GDM1 (cell line): ENCODE results near the gene NBR1.
"Not testable (repeated sequence)": the region's sequence is repeated elsewhere in the genome, so short reads cannot be mapped to it uniquely, and the experiment has no call there.

Source experiments
- DNase-seq: peaks from one replicate; lab custom pipeline; 2025; lab: John Stamatoyannopoulos, UW

Gene NBR1

DNA sequence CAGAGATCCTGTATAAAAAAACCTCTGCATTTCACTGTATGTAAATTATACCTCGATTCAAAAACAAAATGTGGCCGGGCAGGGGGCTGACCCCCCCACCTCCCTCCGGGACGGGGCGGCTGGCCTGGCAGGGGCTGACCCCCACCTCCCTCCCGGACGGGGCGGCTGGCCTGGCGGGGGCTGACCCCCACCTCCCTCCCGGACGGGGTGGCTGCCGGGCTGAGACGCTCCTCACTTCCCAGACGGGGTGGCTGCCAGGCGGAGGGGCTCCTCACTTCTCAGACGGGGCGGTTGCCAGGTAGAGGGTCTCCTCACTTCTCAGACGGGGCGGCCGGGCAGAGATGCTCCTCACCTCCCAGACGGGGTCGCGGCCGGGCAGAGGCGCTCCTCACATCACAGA lies 11.8 kb upstream of the NBR1 start:
- DNase-seq, result not testable (repeated sequence)

DNA sequence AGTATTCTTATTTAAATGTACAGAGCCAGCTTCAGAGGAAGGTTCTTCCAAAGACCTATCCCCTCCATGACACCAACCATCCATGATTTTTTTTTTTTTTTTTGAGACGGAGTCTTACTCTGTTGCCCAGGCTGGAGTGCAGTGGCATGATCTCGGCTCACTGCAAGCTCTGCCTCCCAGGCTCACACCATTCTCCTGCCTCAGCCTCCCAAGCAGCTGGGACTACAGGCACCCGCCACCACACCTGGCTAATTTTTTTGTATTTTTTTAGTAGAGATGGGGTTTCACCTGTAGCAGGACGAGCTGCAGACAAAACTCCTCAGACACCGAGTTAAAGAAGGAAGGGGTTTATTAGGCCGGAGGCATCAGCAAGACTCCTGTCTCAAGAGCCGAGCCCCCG lies 11.1 kb upstream of the NBR1 start:
- DNase-seq, result not testable (repeated sequence)

DNA sequence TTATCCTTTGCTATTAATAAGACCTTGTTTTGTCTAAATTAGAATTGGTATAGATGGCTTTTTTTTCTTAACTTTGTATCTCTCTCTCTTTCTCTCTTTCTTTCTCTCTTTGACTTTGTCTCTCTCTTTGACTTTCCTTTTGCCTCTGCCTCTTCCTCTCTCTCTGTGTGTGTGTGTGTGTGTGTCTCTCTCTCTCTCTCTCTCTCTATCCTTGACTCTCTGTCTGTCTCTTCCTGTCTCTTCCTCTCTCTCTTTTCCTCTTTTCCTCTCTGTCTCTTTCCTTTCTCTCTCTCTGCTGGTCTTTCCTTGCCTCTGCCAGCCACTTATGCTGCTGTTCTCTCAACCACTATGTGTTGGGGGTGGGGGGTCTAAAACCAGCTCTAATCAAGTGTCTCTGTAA lies 5.0 kb upstream of the NBR1 start:
- DNase-seq, result not testable (repeated sequence)

DNA sequence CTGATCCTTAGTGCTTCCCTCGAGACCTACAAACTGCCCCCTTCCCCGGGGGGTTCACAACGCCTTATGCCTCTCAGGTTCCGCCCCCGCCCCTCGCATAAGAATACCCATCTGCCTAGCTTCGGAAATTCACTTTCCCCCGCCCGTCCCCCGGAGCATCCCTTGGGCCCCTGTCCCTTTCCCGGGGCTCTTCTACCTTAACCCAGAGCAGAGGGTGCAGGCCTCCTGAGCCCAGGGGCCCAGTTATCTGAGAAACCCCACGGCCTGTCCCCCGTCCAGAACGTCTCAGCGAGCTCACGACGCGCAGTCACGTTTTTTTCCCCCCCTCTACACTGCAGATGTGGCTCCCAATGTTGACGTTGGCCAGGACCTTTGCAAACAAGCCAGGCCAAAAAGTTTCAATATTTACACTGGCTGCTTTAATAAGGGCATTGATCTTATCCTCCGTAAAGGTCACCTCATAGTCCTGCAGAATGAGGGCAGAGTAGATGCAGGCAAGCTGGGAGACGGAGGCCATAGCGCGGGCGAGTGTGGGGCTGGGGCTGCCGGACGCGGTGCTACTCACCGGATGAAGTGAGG lies 1.4 kb upstream of the NBR1 start:
- DNase-seq, result no peak

DNA sequence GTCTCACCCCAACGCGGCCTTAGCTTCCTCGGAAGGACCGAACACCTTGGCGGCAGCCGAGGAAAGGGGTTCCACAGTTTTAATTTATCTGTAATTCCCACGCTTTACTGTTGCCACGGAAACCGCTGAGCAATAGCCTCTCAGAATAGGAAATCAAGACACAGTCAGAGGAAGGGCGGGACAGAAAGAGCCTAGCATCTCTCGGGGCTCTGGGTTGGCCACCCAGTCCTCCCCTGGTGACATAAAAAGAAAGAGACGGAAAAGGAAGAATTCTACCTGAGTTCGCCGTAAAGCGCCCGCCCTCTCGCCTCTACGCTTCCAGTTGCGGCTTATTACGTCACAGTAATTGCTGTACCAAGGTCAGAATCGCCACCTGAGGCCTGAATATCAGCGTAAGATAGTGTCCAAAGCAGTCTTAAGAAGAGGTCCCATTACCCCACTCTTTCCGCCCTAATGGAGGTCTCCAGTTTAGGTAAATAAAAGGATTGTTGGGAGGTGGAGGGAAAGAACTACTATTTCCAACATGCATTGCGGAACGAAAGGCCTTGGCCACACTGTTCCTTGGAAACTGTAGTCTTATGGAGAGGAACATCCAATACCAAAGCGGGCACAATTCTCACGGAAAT lies 761 bp upstream of the NBR1 start:
- DNase-seq, result peak; percentile 86

DNA sequence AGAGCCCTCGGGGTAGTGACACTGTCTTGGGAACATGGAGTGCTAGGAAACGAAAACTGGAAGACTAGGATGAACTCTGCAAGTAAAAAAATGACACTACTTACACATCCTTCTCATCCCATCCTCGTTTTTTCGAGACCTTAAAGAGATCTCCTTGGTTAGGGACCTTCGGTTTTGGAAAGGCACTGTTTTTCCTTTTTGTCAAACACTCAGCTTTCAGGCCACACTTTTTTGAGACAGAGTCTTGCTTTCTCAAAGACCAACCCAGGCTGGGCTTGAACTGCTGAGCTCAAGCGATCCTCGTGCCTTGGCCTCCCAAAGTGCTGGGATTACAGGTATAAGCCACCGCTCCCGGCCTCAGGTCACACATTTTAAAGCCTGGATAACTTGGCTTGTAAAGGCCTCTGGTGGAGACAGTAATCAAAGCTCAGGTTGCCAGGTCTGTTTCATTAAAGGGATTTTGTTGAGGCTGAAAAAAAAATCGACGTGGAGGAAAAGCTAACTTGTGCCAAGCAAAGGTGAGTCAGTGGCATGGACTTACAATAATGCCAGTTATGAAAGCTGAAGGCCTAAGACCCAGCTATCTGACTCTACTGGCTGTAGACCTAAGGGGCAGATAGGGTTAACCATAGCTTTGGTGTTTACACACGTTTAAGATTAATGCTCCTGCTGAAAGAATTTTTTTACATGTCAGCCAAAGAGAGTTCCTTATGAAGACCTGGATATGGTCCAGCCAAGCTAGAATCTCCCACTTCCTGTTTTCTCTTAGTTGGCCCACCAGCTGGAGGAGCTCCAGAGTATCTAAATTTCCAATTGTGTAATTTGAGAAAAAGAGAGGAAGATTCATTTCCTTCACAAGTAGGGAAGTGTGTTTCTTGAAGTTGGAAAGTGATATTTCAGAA lies 823 bp downstream of the NBR1 start:
- peak; percentile 53 for DNase-seq

DNA sequence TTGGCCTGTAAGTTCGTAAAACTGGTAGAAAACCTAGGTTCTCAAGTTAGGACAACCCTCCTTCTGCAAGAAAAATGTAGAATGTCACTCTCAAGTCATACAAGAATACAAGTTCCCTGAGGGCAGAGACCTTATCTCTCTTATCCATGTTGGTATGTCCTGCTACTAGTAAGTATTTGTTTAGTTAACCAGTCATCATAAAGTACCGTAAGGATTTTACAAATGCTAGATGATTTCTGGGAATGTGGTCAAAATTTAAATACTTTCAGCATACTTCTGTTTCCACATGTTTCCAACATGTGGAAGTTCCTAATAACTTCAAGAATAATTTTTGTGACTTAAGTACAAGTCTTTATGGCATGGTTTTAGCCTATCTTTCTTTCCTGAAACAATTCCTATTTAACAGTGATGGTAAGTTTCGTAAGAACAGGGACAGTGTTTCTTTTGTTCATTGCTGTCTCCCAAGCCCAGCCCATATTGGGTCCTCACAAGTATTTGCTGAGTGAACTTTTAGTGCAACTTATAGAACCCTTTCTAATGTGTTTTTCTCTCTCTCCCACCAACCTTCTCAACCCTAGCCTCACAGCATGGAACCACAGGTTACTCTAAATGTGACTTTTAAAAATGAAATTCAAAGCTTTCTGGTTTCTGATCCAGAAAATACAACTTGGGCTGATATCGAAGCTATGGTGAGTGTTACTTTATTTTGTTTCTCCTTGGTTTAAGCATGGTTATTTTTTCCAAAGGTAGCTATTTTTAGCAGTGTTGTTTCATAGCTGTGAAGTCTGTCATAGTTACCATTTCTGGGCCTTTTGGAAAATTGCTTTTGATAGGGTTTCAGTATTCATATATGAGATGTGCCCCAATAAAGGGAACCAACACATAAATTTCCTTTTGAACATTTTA lies 4.5 kb downstream of the NBR1 start:
- DNase-seq, result no peak

DNA sequence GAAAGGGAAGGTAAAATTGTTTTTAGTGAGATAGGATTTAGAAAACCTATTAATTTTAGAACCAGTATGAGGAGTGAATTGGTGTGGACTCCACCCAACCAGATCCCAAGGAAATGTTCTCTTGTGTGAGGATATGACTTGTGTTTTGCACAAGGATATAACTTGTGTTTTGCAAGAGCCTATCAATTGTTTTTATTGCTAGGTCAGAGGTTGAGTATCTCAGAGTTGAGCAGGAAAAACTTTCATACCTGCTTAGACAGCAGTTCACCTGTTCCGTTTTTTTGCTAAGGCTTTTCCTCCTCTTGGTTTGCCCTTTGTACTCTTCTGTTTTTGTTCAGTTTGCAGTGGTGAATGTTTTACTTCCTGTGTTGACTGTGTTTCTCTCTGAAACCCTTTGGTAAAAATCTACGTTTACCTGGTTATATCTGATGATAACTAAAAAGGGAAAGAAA lies 5.1 kb downstream of the NBR1 start:
- DNase-seq, result no peak

DNA sequence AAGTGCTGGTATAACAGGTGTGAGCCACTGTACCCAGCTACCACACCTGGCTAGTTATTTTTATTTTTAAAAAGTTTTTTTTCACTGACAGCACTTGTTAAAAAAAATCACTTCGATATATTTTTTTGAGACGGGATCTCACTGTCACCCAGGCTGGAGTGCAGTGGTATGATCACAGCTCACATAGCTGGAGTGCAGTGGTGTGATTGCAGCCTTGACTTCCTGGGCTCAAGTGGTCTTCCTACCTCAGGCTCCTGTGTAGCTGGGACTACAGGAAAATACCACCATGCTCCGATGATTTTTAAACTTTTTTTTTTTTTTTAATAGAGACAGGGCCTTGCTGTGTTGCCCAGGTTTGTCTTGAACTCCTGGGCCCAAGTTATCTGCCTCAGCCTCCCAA lies 12.9 kb downstream of the NBR1 start:
- DNase-seq, result no peak

DNA sequence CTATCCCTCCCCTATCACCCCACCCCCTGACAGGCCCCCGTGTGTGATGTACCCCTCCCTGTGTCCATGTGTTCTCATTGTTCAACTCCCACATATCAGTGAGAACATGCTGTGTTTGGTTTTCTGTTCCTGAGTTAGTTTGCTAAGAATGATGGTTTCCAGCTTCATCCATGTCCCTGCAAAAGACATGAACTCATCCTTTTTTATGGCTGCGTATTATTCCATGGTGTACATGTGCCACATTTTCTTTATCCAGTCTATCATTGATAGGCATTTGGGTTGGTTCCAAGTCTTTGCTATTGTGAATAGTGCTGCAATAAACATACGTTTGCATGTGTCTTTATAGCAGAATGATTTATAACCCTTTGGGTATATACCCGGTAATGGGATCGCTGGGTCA lies 15.6 kb downstream of the NBR1 start:
- DNase-seq, result not testable (repeated sequence)

DNA sequence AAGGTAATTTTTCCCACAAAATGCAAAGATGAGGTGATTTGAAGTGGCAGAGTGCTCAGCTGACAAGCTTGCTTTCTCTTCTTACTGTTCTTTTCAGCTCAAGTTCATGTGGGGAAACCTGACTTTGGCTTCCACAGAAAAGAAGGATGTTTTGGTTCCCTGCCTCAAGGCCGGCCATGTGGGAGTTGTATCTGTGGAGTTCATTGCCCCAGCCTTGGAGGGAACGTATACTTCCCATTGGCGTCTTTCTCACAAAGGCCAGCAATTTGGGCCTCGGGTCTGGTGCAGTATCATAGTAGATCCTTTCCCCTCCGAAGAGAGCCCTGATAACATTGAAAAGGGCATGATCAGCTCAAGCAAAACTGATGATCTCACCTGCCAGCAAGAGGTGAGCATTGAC lies 22.2 kb downstream of the NBR1 start:
- DNase-seq, result no peak

DNA sequence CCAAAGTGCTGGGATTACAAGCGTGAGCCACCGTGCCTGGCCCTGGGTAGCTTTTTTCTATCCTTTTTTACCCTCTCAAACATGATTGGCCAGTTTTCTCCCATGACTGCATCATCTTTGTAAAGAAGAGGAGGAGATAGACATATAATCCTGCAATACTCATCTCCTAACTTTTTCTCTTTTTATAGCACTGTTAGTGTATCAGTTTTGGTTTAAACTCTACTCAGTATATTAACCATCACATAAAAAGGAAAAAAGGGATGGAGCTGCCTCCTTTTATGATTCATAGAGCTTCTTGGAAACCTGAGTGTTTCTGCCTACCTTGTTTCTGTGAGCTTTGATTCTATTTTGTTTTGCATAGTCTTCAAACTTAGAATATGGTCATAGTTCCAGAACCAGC lies 28.6 kb downstream of the NBR1 start:
- no peak for DNase-seq

DNA sequence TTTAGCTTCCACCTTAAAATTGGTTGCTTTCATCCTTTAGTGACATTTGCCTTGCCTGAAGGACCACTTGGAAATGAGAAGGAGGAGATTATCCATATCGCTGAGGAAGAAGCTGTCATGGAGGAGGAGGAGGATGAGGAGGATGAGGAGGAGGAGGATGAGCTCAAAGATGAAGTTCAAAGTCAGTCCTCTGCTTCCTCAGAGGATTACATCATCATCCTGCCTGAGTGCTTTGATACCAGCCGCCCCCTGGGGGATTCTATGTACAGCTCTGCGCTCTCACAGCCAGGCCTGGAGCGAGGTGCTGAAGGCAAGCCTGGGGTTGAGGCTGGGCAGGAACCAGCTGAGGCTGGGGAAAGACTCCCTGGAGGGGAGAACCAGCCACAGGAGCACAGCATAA lies 29.1 kb downstream of the NBR1 start:
- no peak for DNase-seq

DNA sequence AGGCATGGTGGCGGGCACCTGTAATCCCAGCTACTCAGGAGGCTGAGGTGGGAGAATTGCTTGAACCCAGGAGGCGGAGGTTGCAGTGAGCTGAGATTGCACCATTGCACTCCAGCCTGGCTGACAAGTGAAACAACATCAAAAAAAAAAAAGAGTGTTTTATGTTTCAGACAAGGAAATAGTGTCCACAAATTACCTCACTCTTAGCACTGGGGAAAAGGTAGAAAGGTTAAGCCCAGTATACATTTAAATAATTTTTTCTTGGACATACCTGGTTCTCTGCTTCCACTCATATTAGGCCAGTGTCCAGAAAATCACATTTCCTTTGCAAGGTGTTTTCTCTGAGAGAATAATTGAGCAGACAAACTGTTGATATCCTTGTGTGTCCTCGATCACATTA lies 32.0 kb downstream of the NBR1 start:
- not testable (repeated sequence) for DNase-seq

DNA sequence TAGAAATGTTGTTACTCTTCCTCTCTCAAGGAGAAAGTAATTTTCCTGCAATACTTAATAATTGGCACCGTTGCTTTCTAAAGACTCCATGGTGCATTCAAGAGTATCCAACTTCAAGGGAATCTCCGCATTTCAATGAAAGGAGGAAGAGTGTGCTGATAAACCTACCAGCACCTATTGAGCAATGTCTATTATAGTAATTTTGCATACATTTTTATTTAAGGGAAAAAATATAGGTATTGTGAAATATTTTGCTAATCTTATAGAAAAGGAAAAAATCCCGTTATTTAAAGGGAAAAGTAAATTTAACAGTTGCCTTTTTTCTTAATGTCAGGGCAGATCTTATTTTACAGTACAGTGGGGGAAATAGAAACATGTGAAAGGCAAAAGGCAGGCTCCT lies 39.6 kb downstream of the NBR1 start:
- no peak for DNase-seq

DNA sequence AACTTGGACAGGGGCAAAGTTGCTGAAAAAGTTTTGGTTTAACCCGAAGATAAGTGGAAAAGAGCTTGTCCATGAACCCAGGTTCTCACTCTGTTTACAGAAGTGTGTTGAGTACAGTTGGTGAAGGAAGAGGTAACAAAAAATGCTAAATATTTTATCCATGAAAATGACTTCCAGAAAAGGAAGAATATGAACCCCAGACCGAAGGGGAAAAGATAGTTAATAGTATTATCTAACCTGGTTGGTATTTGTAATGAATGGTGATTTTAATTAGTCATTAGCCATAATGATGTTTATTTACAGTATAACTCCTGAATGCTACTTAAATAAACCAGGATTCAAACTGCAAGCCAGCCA lies 40.1 kb downstream of the NBR1 start:
- no peak for DNase-seq

DNA sequence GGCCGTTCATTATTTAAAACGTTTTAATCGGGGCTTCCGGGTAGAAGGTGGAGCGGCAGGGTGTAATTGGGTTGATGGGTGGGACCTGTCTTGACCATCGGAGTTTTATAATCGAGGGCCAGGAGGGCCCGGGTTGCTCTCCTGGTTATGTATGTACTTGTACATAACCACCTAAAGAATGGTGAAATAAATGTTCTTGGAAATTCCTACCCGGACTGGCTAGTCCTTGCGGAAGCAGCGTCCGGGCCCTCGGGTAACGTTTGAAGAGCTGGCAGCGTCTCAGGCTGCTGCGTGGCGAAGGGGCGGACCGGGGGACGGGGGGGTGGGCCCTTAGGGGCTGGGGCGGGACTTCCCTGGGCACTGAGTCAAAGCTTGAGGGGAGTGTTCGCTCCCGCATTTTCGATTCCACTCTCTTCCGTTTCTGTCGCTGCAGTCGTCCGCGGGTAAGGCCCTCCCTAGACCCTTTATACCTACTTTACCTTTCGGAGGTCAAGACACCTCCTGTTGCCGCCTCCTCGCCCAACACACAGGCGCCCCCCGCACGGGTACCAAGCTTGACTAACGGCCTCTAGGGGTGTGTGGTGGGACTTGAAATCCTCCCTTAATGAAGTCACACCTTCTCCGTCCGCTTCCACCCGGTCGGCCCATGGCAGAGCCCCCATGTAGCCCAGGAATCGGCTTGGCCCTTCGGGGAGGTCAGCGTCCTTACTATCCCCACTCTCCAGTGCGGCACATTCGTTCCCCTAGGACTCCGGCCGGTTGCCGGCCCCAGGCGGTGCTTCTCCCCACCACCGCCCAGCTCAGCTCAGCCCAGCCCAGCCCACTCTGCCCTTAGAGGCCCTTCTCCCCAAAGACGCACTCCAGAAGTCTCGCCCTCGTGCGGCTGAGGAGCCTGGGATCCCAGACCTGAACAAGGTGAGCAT lies 40.7 kb downstream of the NBR1 start, which contains the start of gene TMEM106A:
Gene TMEM106A (plus strand): TSS at position 396 of the 923 bp plus-strand sequence. CDS start 1,167 bp downstream, outside the sequence.
- peak; percentile 53 for DNase-seq

DNA sequence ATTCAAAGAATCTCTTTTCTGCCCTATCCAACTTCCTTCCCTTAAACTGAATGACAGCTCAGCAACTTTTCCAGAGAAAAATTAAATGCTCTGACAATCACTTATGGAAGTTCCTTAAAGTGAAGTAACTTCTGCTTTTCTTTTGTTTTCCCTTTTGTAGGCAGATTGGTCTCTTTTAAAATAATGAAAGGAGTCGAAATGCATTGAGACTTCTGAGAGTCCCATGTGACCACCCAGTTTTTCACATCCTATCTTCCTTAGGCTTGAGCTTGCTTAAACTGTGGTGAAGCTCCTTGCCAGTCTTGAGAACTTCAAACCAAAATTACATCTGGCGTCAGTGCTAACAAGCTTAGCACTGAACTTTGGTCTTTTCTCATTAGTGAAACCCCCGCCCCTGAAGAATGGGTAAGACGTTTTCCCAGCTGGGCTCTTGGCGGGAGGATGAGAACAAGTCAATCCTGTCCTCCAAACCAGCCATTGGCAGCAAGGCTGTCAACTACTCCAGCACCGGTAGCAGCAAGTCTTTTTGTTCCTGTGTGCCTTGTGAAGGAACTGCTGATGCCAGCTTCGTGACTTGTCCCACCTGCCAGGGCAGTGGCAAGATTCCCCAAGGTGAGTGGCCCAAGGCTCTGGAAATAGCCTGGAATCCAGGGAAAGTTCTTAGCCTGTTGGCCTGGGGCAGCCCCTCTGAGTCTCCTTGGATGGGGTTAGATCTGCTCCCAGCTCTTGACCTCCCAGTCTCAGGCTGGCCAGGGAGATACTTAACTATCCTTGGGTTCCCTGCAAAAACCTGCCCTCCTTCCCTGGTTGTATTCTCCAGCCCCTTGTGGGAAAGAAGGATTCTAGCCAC lies 41.9 kb downstream of the NBR1 start:
- no peak for DNase-seq

DNA sequence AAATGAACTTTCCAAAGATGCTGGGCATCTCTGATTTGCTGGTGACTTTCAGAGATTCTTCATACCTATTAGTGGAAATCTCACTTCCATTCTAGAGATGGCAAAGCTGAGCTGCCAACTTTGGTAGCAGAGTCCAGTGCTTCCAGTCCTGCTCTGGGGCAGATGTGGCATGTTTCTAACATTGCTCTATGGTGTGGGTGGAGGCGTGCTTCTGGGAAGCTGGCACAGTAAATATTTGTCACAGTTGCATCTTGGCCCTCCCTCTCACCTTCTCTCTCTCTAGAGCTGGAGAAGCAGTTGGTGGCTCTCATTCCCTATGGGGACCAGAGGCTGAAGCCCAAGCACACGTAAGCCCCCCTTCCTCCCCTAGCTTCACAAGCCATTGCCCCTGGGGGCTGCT lies 42.5 kb downstream of the NBR1 start:
- DNase-seq, result no peak

DNA sequence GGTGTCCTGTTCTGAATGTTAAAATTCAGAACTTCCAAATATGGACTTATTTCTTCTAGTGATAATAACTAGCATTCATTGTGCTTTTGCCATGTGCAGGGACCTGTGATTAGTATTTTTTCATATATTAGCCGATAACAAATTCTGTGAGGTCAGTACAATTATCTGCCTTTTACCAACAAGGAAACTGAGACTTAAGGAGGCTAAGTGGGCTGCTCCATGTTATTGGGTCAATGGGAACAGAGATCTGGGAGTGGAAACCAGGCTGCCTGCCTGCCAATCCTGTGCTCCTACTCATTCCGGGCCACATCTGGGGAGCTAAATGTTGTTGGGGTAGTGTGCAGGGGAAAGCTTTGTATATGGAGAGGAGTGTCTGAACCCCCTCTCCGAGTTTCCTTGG lies 44.3 kb downstream of the NBR1 start:
- DNase-seq, result no peak
